ENCODE results near the gene MARCHF6. TPM values are rescaled to one million over a fixed set of nuclear protein-coding genes. Genes with fewer than 3 reads are reported as not detected.

The MARCHF6 gene
- total and polyA plus RNA-seq, 4 donors, result 35.4 to 185 (median 105) TPM

- Histone ChIP-seq H3K27me3 (ENCODE audit: control insufficient read depth in 3 of 3, insufficient read depth in 3 of 3, low read length in 2 of 3) (no peaks in the 10 kb centered on the region), H3K36me3 (ENCODE audit: control insufficient read depth in 4 of 4, insufficient read depth in 4 of 4, low read length in 4 of 4) (no peaks in the 10 kb centered on the region), H3K27ac (ENCODE audit: low read depth in 1 of 2, low read length in 1 of 2) (no peak overlapping the region), H3K9me3 (ENCODE audit: control insufficient read depth in 4 of 4, insufficient read depth in 3 of 4, low read length in 3 of 4) (no peaks in the 10 kb centered on the region), H3K9ac (ENCODE audit: insufficient read depth in 1 of 2, low read length in 2 of 2) (no peak overlapping the region), H3K4me3 (no peak overlapping the region), H3K4me1 (ENCODE audit: control insufficient read depth in 5 of 5, insufficient read depth in 5 of 5, low read length in 5 of 5) (peaks cover 0 to 12% (median 2%) of the 10 kb centered on the region in 5 donors)
- no peak for TF ChIP-seq CTCF (IDR thresholded peaks at IDR 0.05; ENCODE audit: control extremely low read depth, extremely low read depth)
- no peak for ATAC-seq (ENCODE audit: insufficient read depth, low FRiP score)
- DNase-seq, result no peak
- 98 to 100% methylated on average over 2 of the region's 2 CpGs for WGBS, 2 donors
These were observed 5.2 kb upstream of the MARCHF6 start for GRCh38 chr5:10348258-10348657.

- H3K9me3 ChIP-seq (ENCODE audit: control insufficient read depth in 4 of 4, insufficient read depth in 3 of 4, low read length in 3 of 4), result no peaks in the 10 kb centered on the region
- ATAC-seq (ENCODE audit: insufficient read depth, low FRiP score) (no peak), DNase-seq (peak; percentile 36 to 69 (median 63))
- peak overlapping the region; percentile 17 to 99 for H3K27ac ChIP-seq (ENCODE audit: low read depth in 1 of 2, low read length in 1 of 2)
- H3K4me1 ChIP-seq (ENCODE audit: control insufficient read depth in 5 of 5, insufficient read depth in 5 of 5, low read length in 5 of 5), result peaks cover 0 to 24% (median 2%) of the 10 kb centered on the region in 5 donors
- H3K4me3 ChIP-seq, result no peak overlapping the region
- H3K36me3 ChIP-seq (ENCODE audit: control insufficient read depth in 4 of 4, insufficient read depth in 4 of 4, low read length in 4 of 4), result no peaks in the 10 kb centered on the region
- H3K9ac ChIP-seq (ENCODE audit: insufficient read depth in 1 of 2, low read length in 2 of 2), result no peak overlapping the region
- no peaks in the 10 kb centered on the region for H3K27me3 ChIP-seq (ENCODE audit: control insufficient read depth in 3 of 3, insufficient read depth in 3 of 3, low read length in 2 of 3)
- 84 to 89% methylated on average over 6 of the region's 6 CpGs for WGBS, 2 donors
- TF ChIP-seq CTCF (IDR thresholded peaks at IDR 0.05; ENCODE audit: control extremely low read depth, extremely low read depth), result no peak
These were observed 2.1 kb upstream of the MARCHF6 start for GRCh38 chr5:10351199-10351905.

DNA sequence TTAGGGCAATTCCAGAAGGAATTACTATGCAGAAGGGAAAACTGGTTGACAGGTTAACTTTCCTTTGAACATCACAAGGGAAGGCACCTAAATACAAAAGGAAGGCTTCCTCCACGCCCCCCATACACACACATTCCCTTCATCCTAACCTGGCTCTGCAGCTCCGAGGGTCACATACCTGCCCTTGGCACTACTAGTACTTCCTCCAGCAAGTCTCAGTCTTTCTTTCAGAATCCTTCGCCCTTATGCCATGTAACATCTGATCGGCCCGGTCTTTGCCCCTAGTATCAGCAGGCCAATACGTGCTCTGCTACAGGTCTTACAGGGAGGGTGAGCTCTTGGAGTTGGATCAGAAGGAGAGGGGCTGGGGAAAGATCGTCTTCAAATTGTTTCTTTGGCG, 1.6 kb upstream of the MARCHF6 start:
- 87 to 92% methylated on average over 8 of the region's 8 CpGs for WGBS, 2 donors
- peak overlapping the region; percentile 17 to 99 for H3K27ac ChIP-seq (ENCODE audit: low read depth in 1 of 2, low read length in 1 of 2)
- no peak overlapping the region for H3K4me3 ChIP-seq

More for the DNA sequence above, 1.6 kb upstream of the MARCHF6 start:
- Histone ChIP-seq H3K4me1 (ENCODE audit: control insufficient read depth in 5 of 5, insufficient read depth in 5 of 5, low read length in 5 of 5) (peaks cover 0 to 24% (median 2%) of the 10 kb centered on the region in 5 donors), H3K36me3 (ENCODE audit: control insufficient read depth in 4 of 4, insufficient read depth in 4 of 4, low read length in 4 of 4) (no peaks in the 10 kb centered on the region), H3K9me3 (ENCODE audit: control insufficient read depth in 4 of 4, insufficient read depth in 3 of 4, low read length in 3 of 4) (no peaks in the 10 kb centered on the region), H3K27me3 (ENCODE audit: control insufficient read depth in 3 of 3, insufficient read depth in 3 of 3, low read length in 2 of 3) (no peaks in the 10 kb centered on the region), H3K9ac (ENCODE audit: insufficient read depth in 1 of 2, low read length in 2 of 2) (no peak overlapping the region)
- no peak for TF ChIP-seq CTCF (IDR thresholded peaks at IDR 0.05; ENCODE audit: control extremely low read depth, extremely low read depth)
- ATAC-seq (ENCODE audit: insufficient read depth, low FRiP score), result no peak
- no peak for DNase-seq
